Activated T-cell treated with anti-CD3 and anti-CD28 coated beads, Interleukin-2, amount 50 U/mL, for 72 hours (primary cell): ENCODE data around the gene SYNPO2. TPM values are rescaled to one million over a fixed set of nuclear protein-coding genes. Genes with fewer than 3 reads are reported as not detected.
"Not testable (repeated sequence)": the region's sequence is repeated elsewhere in the genome, so short reads cannot be mapped to it uniquely, and the experiment has no call there.

Source experiments
- ATAC-seq, 2 donors: fragments of 150-1000 bp; cut with Tn5 transposase; replicated peaks in 1 of 2; 2 replicates each; pipeline ENCODE4 v1.10.0; 2021; ENCODE audit warnings: moderate library complexity in 2 of 2, mild to moderate bottlenecking in 1 of 2
- DNase-seq, 2 donors: peaks; one replicate each; pipeline ENCODE4 v3.0.0; 2021 to 2022; ENCODE audit warnings: mixed read lengths in 1 of 2
- H3K27ac Mint-ChIP-seq: one replicate; pipeline ENCODE4 v1.8.0; 2022; ENCODE audit warnings: mild to moderate bottlenecking, moderate library complexity, mixed read lengths
- H3K27me3 Mint-ChIP-seq: one replicate; pipeline ENCODE4 v1.8.0; 2022; ENCODE audit warnings: low read depth, mixed read lengths
- H3K36me3 Mint-ChIP-seq, 2 donors: one replicate each; pipeline ENCODE4 v1.8.0; 2022; ENCODE audit warnings: mixed read lengths in 2 of 2, mild to moderate bottlenecking in 1 of 2; ENCODE audit not compliant: insufficient read depth in 2 of 2
- H3K4me1 Mint-ChIP-seq: one replicate; pipeline ENCODE4 v1.8.0; 2022; ENCODE audit warnings: low read depth, mixed read lengths
- H3K4me3 Mint-ChIP-seq, 2 donors: one replicate each; pipeline ENCODE4 v1.8.0; 2022; ENCODE audit warnings: mild to moderate bottlenecking in 2 of 2, mixed read lengths in 2 of 2, moderate library complexity in 2 of 2
- H3K9me3 Mint-ChIP-seq, 2 donors: one replicate each; pipeline ENCODE4 v1.8.0; 2022; ENCODE audit warnings: mixed read lengths in 2 of 2
- total RNA-seq, 2 donors: library from RNA; stranded (reverse); gene quantifications; one replicate each; pipeline ENCODE4 v1.2.3, GENCODE V29; 2022

Gene SYNPO2
- total RNA-seq, 2 donors from 2014 or later, result 0.31 to 0.35 TPM

DNA sequence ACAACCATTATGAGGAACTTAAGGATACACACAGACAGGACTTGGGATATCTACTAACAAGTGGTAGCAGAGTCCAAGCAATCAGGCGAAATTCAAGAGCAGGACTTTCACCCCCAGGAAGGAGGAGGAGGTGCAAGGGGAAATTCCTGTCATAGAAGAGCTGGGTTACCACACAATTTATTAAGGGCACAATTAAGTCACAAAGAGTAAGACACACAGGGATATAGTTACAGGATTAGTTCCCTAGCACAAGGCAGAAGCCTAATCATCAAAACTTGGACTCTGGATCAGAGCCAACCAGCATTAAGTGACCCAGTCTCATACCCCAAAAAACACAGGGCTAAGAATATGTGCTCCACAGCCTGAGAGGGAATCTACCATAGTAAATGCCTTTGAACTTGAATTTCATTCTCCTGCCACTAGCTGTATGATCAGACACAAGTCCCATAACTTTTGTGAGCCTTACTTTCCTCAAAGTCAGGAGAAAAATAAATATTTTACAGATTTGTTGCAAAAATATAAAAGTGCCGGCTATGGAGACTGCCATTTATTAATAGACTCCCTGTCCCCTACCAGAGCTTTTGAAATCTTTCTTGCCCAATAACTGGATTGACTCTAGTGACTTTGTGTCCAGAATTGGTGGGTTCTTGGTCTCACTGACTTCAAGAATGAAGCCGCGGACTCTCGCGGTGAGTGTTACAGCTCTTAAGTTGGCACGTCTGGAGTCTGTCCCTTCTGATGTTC lies 87.0 kb downstream of the SYNPO2 start:
- Mint-ChIP-seq H3K27me3 (no peaks in the 10 kb centered on the region), H3K27ac (no peak overlapping the region), H3K9me3 (no peaks in the 10 kb centered on the region), H3K36me3 (no peaks in the 10 kb centered on the region), H3K4me1 (no peaks in the 10 kb centered on the region), H3K4me3 (no peak overlapping the region)
- no peak for DNase-seq
- no peak for ATAC-seq

DNA sequence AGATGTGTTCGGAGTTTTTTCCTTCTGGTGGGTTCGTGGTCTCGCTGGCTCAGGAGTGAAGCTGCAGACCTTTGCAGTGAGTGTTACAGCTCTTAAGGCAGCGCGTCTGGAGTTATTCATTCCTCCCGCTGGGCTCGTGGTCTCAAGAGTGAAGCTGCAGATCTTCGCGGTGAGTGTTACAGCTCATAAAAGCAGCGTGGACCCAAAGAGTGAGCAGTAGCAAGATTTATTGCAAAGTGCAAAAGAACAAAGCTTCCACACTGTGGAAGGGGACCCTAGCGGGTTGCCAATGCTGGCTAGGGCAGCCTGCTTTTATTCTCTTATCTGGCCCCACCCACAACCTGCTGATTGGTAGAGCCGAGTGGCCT lies 87.5 kb downstream of the SYNPO2 start:
- H3K27me3 Mint-ChIP-seq, H3K4me1 Mint-ChIP-seq, ATAC-seq, DNase-seq, H3K27ac Mint-ChIP-seq, H3K4me3 Mint-ChIP-seq, H3K9me3 Mint-ChIP-seq, H3K36me3 Mint-ChIP-seq: not testable (repeated sequence)

DNA sequence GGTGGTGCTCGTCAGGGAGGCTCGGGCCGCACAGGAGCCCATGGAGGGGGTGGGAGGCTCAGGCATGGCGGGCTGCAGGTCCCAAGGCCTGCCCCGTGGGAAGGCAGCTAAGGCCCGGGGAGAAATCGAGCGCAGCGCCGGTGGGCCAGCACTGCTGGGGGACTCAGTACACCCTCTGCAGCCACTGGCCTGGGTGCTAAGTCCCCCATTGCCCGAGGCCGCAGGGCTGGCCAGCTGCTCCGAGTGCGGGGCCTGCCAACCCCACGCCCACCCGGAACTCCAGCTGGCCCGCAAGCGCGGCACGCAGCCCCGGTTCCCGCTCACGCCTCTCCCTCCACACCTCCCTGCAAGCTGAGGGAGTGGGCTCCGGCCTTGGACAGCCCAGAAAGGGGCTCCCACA lies 88.4 kb downstream of the SYNPO2 start:
- not testable (repeated sequence) for H3K27ac Mint-ChIP-seq, H3K36me3 Mint-ChIP-seq, H3K9me3 Mint-ChIP-seq, H3K4me3 Mint-ChIP-seq, DNase-seq, ATAC-seq, H3K4me1 Mint-ChIP-seq, H3K27me3 Mint-ChIP-seq

DNA sequence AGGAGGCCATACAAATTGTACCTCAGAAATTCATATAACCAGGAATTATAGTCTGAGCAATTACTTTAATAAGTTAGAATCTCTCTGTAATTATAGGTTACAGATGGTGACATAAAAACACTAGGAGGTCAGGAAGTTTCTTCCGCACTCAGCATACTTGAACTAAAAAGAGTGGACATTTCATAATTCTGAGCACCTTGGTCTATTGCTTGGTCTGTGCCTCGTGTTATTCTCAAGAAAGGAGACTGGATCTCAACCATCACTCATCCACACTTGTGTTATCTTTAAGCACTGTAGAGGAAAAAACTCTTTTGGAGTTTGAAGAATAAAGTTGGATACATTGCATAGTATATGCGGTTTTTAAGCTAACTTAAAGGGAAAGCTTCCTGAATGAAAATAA lies 91.1 kb downstream of the SYNPO2 start:
- Mint-ChIP-seq H3K36me3 (no peaks in the 10 kb centered on the region), H3K4me3 (no peak overlapping the region), H3K27ac (no peak overlapping the region), H3K9me3 (no peaks in the 10 kb centered on the region), H3K4me1 (no peaks in the 10 kb centered on the region), H3K27me3 (peaks cover 8% of the 10 kb centered on the region)
- DNase-seq (no peak), ATAC-seq (no peak)

DNA sequence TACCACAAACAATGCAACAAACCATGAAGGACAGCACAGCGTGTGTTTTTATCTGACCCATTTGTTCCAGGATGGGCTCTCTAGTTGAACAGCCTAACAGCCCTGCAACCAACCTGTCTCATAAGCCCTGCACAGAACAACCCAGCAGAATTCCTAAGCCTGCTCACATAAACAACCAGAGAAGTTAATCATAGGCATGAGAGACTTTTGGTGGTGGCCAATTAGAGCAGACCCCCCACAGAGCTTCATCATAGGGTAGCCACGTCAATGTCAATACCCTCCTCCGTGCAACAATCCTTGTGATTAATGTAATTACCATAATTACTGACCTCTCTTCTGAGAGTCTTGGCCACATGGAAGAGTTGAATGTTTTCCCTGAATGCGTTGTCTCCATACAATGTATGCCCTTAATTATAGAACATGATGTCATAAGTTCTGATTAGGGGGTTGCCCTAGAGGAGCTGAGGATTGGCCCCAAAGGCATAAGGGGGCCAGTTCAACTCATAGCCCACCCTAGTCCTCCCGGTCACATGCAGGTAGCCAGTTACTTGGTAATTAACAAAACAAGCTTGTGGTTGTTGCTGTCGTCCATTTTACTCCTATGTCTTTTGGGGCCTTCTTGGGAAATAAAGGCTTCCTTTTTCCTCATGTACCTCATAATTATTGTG lies 92.7 kb downstream of the SYNPO2 start:
- no peak for DNase-seq
- ATAC-seq, result no peak
- Mint-ChIP-seq H3K4me3 (no peak overlapping the region), H3K27ac (no peak overlapping the region), H3K4me1 (no peaks in the 10 kb centered on the region), H3K9me3 (no peaks in the 10 kb centered on the region), H3K36me3 (no peaks in the 10 kb centered on the region), H3K27me3 (peaks cover 8% of the 10 kb centered on the region)

DNA sequence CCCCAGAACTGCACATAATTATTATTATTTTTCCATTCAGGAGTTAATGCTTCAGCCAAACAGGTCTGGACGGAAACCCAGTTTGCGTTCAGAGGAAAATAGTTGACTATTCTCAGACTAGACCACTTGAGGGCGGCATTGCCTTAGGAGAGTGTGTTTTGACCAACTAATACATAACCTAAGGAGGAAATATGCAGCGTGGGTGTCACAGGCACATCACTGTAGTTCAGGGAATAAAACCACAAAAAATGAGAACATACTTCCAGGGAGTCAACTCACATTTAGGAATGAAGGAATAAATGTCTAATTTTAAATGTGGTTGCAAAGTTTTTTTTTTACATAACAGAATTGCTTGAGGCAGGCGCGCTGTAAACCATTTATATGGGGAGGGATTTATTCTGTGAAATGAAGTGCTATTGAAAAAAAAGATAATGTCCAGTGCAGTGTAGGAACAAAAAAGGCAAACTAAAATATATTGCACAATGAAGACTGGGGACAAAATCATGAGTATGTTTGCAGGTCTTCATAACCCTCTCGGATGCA lies 93.3 kb downstream of the SYNPO2 start:
- no peak overlapping the region for H3K4me3 Mint-ChIP-seq
- ATAC-seq (peak; percentile 65), DNase-seq (peak; percentile 50 to 52)
- no peaks in the 10 kb centered on the region for H3K36me3 Mint-ChIP-seq
- H3K9me3 Mint-ChIP-seq, result no peaks in the 10 kb centered on the region
- H3K27me3 Mint-ChIP-seq, result peaks cover 8% of the 10 kb centered on the region
- no peaks in the 10 kb centered on the region for H3K4me1 Mint-ChIP-seq
- no peak overlapping the region for H3K27ac Mint-ChIP-seq

DNA sequence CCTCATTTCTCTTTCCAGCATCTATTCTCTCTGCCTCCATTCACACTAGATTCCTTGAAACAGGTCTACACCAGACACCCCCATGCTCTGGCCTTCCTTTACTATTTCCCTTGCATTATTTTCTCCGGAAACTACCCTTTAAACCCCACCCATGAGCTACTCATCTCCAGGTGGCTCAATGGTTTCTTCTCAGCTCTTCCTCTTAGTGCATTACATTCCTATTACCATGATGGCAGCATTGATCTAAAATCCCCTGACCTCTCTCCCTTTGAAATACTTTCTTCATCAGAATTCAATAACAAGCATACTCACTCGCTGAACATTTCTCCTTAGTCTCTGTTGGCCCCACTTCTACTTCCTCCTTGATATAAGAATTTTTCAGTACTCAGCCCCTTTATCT lies 94.6 kb downstream of the SYNPO2 start:
- Mint-ChIP-seq H3K9me3 (no peaks in the 10 kb centered on the region), H3K27ac (no peak overlapping the region), H3K4me3 (no peak overlapping the region), H3K36me3 (no peaks in the 10 kb centered on the region), H3K27me3 (peaks cover 8% of the 10 kb centered on the region), H3K4me1 (no peaks in the 10 kb centered on the region)
- ATAC-seq (no peak), DNase-seq (no peak)

DNA sequence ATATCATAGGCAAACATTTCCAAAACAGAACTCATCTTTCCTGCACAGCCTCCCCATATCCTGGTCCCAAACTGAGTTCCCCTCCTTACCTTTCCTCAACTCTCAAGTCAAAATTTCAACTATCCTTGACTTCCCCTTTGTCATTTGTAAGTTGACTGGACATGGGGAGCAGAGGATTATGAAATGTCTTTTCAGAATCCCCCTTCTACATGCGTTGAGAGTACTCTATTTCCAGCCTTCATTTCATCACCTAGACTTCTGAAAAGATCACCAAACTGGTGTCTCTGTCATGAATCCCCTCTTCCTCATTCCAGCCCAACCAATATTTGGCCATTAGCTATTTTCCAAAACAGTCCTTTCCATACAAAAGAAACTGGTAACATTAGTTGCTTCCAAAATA lies 95.2 kb downstream of the SYNPO2 start:
- Mint-ChIP-seq H3K4me3 (no peak overlapping the region), H3K9me3 (no peaks in the 10 kb centered on the region), H3K36me3 (no peaks in the 10 kb centered on the region), H3K4me1 (no peaks in the 10 kb centered on the region), H3K27ac (no peak overlapping the region), H3K27me3 (peaks cover 8% of the 10 kb centered on the region)
- ATAC-seq (no peak), DNase-seq (no peak)

DNA sequence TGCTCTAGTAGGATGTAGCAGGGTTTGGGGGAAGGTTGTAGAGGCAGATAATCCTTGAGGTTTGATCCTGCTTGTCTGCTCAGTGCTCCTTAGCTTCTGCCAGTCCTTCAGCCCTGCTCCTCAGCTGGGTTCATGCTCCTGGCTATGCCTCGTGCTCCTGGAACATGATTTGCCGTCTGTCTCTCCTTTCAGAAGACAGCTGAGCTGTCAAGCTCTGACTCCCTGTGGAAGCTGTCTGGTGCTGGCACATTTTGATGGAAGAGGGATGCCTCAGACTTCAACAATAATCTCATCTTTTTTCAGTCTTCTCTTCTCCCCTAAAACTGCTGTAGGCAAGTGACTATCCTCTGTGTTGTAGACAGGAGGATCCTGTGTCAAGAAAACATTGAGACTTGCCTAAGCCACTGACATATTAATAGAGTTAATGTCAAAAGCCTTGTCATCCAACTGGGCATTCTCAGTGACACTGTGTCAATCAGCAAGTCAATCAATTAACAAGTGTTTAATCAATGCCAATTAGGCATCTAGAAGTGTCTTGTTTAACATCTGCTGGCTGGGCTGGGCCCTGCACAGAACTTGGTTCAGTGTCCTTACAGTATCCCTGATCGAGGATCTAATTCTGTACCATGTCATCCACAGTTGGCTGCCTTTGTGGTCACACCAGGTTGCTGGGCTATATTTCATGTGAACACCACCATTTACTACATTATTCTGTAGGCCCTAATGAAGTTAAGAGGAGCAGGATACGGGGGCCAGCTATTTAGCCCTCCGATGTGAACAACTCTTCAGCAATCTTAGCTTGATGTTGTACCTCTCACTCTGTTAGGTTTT lies 96.7 kb downstream of the SYNPO2 start:
- Mint-ChIP-seq H3K4me1 (peaks cover 7% of the 10 kb centered on the region), H3K4me3 (no peak overlapping the region), H3K36me3 (no peaks in the 10 kb centered on the region), H3K27me3 (peaks cover 8% of the 10 kb centered on the region), H3K9me3 (no peaks in the 10 kb centered on the region), H3K27ac (no peak overlapping the region)
- DNase-seq, result no peak
- ATAC-seq, result no peak

DNA sequence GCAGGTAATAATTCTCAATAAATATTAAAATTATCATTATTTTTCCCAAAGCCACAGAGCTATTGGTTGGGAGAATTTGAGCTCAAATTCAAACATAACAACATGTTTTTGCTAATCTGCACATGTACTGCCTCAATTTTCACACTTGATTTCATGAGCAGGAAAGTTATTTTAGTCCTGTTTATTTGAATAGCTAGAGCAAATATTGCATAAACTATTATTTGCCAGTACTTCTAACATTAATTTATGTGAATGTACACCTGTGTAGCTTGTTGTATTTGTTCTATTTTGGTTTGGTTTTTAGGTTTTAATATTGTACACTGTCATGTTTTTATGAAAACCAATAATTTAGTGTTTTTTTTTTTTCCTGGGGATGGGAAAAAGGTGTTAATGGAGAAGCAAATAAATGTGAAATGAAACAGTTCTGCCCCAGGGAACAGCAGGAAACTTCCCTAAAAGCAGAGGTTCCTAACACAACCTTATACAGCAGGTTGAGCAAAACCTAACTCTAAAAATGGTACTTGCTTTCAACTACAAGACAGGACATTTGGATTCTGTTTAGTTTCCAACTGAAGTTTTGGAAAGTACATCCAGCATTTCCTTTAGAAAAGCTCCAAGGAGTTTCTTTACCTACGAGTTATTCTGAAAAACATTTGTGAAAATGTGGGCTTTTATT lies 99.4 kb downstream of the SYNPO2 start:
- Mint-ChIP-seq H3K27me3 (peaks cover 3% of the 10 kb centered on the region), H3K27ac (no peak overlapping the region), H3K4me1 (peaks cover 7% of the 10 kb centered on the region), H3K4me3 (no peak overlapping the region), H3K36me3 (no peaks in the 10 kb centered on the region), H3K9me3 (no peaks in the 10 kb centered on the region)
- ATAC-seq (no peak), DNase-seq (no peak)

DNA sequence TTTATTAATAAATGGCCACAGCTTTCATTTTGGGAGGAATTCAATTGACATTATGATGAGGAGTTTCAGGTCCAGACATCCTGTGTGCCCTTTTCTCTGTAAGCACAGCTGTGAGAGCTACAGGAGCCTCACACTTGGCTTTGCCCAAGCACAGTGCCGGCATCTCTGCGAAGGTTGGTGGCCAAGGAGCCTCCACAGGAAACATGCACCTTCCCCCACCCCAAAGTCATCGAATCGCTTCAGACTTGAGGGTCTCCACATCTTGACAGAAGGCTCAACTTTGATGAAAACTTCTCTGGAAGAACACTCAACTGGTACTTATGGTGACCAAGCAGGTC lies 100.0 kb downstream of the SYNPO2 start:
- ATAC-seq (no peak), DNase-seq (no peak)
- Mint-ChIP-seq H3K4me1 (peaks cover 7% of the 10 kb centered on the region), H3K27me3 (no peaks in the 10 kb centered on the region), H3K36me3 (no peaks in the 10 kb centered on the region), H3K27ac (no peak overlapping the region), H3K9me3 (no peaks in the 10 kb centered on the region), H3K4me3 (no peak overlapping the region)

DNA sequence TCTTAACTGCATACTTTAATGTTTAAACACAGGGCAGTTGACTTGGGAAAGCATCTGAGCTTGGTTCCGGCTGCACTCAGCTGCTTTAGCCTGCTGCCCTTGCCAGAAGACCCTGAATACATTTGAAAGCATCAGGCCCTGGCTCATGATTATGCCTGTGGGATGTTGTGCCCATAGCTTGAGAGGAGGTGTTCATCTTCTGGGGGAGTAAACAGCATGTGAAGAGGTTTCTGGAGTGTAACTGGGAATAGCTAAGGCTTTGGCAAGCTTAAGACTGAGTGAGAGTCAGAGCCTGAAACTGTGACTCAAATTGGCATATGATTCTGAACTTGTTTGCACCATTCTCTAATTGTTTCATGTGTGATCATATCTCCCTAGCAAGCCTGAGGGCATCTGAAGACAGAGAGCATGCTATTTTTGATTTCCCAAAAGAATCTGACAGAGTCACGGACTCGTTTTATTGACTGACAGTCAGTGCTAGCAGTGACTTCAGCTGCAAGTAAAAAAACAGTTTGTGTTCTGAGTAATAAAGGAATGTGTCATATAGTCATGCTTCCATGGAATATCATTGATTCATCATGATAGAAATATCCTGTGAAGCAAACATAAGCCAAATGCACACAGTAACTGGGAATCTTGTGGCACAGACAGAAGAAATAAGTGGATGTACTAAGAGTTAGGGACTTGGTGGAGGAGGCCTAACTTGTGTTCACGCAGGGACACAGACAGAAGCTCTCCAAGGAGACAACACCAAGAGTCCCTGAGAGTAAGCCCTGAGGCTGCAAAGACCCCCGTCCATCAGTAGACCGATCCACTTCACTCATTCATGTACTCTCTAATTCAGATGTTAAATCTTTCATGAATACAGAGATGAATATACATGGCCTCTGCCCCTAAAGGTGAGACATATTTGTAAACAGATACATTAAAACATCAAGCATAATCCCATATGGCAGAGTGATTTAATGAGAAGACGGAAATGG lies 100.7 kb downstream of the SYNPO2 start:
- DNase-seq (no peak), ATAC-seq (peak in 1 of 2 donors; percentile 65)
- Mint-ChIP-seq H3K4me1 (peaks cover 7% of the 10 kb centered on the region), H3K36me3 (no peaks in the 10 kb centered on the region), H3K27me3 (no peaks in the 10 kb centered on the region), H3K27ac (no peak overlapping the region), H3K9me3 (no peaks in the 10 kb centered on the region), H3K4me3 (no peak overlapping the region)
